Activated CD8-positive, alpha-beta memory T cell treated with anti-CD3 and anti-CD28 coated beads, Interleukin-2, amount 50 U/mL, for 48 hours (primary cell): ENCODE results near the gene FKBP2.
"Not testable (repeated sequence)": the region's sequence is repeated elsewhere in the genome, so short reads cannot be mapped to it uniquely, and the experiment has no call there.

ENCODE experiments used
- DNase-seq: peaks from one replicate; pipeline ENCODE4 v3.0.0-alpha.2; 2020

Gene FKBP2

GRCh38 chr11:64234647-64235379 lies 6.1 kb upstream of the FKBP2 start:
- peak; percentile 74 for DNase-seq

GRCh38 chr11:64235437-64236161 lies 5.3 kb upstream of the FKBP2 start:
- no peak for DNase-seq

- DNase-seq, result no peak
Observed at GRCh38 chr11:64237484-64237951, 3.4 kb upstream of the FKBP2 start.

DNA sequence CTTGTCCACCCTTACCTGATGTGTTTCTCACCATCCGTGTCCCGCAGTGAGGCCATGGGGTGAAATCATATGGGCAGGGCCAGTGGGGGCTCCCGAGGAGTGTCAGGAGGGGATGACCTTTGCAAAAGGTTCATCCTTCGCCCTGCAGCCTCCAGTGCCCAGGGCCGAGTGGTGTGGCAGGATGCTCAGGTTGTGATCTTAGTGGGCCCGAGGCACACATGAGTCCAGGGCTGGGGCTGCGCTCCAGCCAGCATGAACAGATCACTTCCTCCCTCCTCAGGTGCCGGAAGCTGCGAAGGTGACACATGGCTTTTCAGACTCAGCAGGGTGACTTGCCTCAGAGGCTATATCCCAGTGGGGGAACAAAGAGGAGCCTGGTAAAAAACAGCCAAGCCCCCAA lies 2.8 kb upstream of the FKBP2 start:
- no peak for DNase-seq

DNA sequence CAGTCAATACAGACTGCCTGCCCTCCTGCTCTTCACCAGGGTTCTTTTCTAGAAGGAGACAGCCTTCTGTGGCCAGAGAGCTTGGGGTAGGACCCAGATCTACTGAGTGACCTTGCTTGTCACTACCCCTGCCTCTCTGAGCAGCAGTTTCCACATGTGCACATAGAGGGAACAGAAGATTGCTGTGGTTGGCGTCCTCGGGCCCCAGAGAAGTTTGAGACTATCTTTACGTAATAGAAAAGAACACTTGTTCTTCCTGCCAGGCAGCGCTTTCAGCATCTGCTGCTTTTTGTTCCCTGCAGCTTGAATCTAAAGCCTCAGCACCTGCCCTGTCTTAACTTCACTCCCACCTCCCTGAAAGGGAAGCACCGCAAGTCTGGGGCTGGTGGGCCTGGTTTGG lies 1.9 kb upstream of the FKBP2 start:
- DNase-seq, result no peak

DNA sequence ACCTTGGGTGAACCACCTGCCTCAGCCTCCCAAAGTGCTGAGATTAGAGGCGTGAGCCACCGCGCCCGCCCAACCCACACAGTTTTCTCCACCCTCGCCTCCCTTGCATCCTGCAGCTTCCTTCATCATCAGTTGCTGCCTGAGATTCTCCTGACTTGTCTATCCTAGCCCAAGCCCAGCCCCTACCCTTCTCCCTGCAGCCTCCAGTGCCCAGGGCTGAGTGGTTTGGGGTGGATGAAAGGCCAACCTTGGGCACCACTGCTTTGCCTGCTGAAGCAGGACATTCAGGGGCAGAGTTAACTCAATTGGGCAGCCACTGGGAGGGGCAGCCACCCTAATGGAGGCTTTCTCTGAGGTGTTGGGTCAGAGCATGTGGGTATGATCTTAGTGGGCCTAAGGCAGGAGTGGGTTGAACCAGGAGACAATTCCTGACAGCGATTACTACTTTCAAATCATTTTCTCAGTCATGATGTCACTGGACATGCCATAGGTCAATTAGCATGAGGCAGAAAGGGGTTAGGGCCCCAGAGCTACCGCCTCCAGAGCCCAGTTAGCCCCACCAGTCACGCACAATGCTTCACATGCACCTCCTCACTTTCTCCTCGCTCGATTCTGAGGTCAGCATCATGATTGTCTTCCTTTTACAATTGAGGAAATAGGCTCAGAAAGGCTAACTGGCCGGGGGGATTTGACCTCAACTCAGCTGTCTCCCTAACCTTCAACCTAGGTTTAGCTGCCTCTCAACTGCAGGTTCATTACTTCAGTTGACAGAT lies 1.0 kb upstream of the FKBP2 start:
- no peak for DNase-seq

DNA sequence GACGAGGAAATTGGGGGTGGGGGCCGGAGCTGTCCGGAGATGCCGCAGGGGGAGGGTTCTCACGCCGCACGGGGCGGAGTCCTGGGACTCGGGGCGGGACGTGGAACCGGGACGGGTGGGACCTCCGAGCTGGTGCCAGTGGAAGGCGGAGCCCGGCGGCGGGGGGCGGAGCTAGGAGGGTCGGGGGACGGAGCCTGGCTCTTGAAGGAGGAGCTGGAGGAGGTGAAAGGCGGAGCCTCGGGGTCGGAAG lies 271 bp downstream of the FKBP2 start:
- DNase-seq, result peak; percentile 100

DNA sequence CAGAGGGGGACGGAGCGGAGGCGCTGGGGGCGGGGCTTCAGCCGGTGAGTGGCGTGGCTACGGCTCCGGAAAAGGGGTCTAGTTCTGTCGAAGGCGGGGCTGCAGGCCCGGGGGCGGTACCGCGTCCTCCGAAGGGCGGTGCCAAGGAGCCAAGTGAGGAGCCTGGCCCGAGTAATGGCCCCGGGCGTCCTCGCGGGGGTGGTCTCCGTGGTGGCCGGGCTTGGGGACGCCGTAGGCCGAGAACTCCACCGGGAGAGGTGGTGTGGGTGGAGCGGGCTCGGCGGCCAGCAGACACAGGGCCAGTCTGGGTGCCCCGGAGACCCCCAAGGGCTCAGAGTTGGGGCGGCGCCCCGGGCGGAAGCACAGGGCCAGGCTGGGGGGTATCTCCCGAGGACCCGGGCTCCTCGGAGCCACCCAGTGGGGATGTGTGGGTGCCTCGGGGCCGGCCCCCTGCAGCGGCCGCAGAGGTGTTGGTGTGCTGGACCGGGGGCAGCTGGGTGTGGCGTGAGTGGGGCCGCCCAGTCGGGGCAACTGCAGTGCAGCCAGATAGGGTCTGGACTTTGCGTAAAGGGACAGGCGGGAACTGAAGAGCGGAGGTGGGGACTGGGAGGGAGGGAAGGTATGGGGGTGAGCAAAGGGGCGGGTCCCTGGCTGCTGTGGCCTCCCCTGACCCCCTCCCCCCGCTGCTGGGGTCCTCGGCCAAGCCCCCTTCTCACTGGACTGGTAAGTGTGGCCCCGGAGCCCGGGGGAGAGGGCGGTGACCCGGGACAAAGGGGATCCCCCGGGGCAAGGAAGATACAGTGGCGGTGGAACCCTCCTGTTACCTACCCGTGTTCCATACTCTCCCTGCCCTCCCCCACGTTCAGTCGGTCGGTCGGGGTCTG lies 838 bp downstream of the FKBP2 start:
- no peak for DNase-seq

DNA sequence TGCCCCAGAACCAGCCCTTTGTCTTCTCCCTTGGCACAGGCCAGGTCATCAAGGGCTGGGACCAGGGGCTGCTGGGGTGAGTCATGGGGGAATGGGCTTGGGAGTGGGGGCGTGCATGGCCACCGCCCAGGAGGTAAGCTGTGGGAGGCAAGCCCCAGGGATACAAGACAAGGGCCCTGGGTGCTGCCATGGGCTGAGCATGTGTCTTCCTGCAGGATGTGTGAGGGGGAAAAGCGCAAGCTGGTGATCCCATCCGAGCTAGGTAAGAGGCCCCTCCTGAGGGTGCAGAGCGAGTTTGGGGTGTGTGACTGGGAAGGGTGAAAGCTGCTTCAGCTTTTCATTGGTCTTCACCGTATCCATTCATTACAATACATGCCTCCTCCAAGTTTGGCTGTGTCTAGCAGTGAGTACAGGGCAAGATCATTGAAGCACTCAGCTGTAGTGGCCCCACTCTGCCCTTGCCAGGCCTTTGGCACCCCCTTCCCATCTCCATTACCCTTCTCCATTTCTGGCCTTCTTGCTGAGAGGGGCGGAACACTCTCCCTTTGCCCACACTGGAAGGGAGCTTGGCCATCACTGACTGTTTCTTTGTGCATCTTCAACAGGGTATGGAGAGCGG lies 2.5 kb downstream of the FKBP2 start:
- DNase-seq, result no peak

DNA sequence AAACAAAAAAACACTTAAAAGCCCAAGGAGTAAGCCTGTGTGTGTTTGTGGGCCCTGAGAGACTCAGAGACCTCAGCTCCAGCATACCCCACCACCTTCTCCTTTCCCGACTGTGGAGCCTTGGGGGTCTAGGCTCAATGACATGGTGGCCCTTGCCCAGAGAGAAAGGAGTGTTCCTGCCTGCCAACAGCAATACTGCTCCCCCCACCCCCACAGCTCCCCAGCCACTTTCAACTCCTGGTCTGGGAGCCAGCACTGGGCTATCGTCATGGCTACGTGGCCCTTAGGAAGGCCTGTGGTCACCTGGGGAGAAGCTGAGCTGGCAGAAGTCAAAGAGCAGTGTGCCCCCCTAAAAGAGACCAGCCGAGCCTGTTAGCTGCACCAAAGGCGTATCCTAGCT lies 3.2 kb downstream of the FKBP2 start:
- no peak for DNase-seq

GRCh38 chr11:64244966-64245365 lies 4.1 kb downstream of the FKBP2 start:
- no peak for DNase-seq

GRCh38 chr11:64245401-64245796 lies 4.5 kb downstream of the FKBP2 start:
- no peak for DNase-seq

GRCh38 chr11:64245797-64246620 lies 5.1 kb downstream of the FKBP2 start:
- peak; percentile 86 for DNase-seq

DNA sequence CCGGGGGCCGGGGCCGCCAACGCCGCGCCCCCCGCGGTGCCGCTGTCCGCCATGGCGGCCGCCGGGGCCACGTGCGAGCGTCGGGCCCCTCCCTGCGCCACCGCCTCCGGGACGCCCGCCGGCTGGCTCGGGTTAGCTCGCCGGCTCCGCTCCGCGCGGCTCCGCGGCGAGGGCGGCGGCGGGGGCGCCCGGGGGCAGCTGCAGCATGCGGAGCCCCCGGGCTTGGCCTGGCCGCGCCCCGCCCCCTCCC lies 5.7 kb downstream of the FKBP2 start:
- DNase-seq, result not testable (repeated sequence)

GRCh38 chr11:64246871-64247728 lies 6.2 kb downstream of the FKBP2 start, which contains the start of gene PPP1R14B:
TSS of gene PPP1R14B (minus strand) at chr11:64246943. CDS start at chr11:64246673, 270 bp downstream.
- peak; percentile 90 for DNase-seq

DNA sequence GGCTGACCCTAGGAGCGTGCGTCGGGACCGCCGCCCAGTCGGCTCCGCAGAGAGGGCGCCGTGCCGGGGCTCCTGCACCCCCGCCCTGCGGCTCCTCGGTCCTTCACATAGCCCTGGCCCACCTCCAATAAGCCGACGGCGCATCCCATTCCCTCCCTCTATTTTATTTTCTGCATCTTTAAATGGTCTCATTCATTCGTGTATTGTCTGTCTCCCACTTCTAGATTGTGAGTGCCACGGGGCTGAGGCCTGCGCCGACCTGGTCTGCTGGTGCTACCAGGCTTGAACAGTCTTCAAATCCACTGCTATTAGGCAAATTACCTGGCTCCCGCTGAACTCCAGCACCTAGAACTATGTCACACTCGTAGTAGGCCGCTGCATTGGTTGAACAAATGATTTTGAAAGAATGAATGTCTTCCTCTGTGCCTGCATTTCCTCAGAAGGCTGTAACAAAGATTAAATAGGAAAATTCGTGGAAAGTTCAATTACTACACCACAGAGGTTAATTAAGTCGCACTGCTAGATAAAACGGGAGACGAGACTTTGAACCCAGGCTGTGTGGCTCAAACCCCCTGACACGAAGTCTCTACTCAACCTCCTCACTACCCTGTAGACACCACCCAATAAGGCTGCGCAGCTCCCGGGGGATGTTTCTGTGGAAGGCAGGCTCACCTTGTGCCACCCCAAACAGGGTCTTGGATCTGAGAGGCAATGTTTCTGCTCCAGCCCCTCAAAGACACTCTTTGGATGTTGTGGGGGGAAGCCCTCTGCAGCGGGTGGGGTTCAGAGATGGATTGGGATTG lies 7.0 kb downstream of the FKBP2 start:
- DNase-seq, result no peak

DNA sequence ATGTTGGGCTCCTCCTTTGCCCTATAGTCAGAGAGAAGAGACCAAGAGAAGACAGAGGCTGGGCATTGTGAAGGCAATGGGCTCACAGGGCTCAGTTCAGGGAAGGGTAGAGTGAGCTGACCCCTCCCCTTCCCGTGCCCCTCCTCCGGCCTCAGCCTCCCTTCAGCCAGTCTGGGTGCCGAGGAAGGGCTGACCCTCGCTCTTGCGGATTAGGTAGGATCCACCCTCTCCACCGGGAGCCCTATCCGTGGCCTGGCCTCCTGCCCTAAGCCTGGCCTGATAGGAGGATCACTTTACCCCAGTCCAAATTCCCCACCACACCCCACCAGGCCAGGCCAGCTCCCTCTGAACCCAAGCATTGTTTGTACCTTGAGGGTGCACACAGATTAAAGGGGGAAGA lies 7.7 kb downstream of the FKBP2 start:
- no peak for DNase-seq

DNA sequence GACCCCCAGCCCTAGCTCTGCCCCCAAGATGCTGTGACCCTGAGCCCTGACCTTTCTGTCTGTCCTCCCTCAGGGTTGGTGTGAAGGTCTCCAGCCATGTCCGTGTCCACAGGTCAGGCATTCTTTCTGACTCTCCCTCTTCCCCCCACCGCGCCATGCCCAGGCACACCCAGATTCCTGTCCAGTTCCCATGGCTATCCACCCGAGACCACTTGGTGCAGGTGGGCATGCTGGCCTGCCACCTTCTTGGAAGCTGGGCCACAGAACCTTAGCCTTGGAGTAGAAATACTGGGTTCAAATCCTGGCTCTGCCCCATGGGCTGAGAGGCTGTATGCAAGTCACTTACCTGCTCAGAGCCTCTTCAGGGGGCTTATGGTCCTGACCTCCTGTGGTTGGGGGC lies 8.1 kb downstream of the FKBP2 start:
- no peak for DNase-seq

- no peak for DNase-seq
Observed at GRCh38 chr11:64249563-64250414, 8.9 kb downstream of the FKBP2 start.
